ENCODE measurements around the gene TRAF2. TPM values are rescaled to one million over a fixed set of nuclear protein-coding genes. Genes with fewer than 3 reads are reported as not detected.

TRAF2 gene
- total RNA-seq, 2 donors from 2014 or later = 5.2 to 30.7 TPM

- ATAC-seq = no peak
- Histone ChIP-seq H3K4me3 (no peak overlapping the region), H3K27ac (no peak overlapping the region), H3K36me3 (replicated peaks in 1 of 2; ENCODE audit: insufficient read depth in 1 of 2, low read depth in 2 of 2) (peaks cover 0 to 22% of the 10 kb centered on the region in 2 donors), H3K4me1 (no peaks in the 10 kb centered on the region), H3K27me3 (no peaks in the 10 kb centered on the region), H3K9me3 (no peaks in the 10 kb centered on the region)
- intact Hi-C loops (cut with DNase I) = no loop called here
- no peak for DNase-seq
- TF ChIP-seq POLR2A (IDR thresholded peaks at IDR 0.05) = no peak
- no peak for TF ChIP-seq CTCF (IDR thresholded peaks at IDR 0.05)
- 96% methylated on average over 7 to 14 of the region's 14 CpGs for WGBS, 2 donors
Observed at GRCh38 chr9:136920734-136921231, 34.5 kb downstream of the TRAF2 start.

GRCh38 chr9:136921307-136921706 is 35.0 kb downstream of the TRAF2 start:
- 79 to 84% methylated on average over 9 to 10 of the region's 11 CpGs for WGBS, 2 donors
- no peak for DNase-seq
- ATAC-seq = no peak
- no peak overlapping the region for H3K27ac ChIP-seq
- H3K27me3 ChIP-seq = no peaks in the 10 kb centered on the region
- H3K9me3 ChIP-seq = no peaks in the 10 kb centered on the region
- peaks cover 0 to 22% of the 10 kb centered on the region in 2 donors for H3K36me3 ChIP-seq (replicated peaks in 1 of 2; ENCODE audit: insufficient read depth in 1 of 2, low read depth in 2 of 2)
- intact Hi-C loops (cut with DNase I) = no loop called here
- TF ChIP-seq POLR2A (IDR thresholded peaks at IDR 0.05) (no peak), CTCF (IDR thresholded peaks at IDR 0.05) (no peak)
- H3K4me1 ChIP-seq = no peaks in the 10 kb centered on the region
- H3K4me3 ChIP-seq = no peak overlapping the region

DNA sequence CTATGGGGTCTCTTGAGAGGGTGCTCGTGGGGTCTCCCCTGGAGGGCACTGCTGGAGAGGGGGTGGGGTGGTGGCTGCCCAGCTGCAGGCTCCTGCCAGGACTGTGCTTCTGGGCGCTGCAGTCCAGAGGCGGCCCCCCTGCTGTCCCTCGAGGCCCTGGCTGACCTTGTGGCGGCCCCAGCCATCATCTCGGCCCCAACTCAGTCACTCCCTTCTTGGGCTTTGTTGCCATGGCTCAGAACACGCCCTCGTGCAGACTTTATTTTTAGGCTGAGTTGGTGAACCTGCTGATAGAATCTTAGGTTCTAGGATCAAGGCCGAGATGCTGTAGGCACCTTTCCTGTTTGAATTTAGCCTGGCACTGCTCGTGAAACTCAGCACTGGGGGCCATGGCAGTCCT is 35.4 kb downstream of the TRAF2 start:
- Histone ChIP-seq H3K4me3 (no peak overlapping the region), H3K9me3 (no peaks in the 10 kb centered on the region), H3K36me3 (replicated peaks in 1 of 2; ENCODE audit: insufficient read depth in 1 of 2, low read depth in 2 of 2) (peaks cover 0 to 20% of the 10 kb centered on the region in 2 donors), H3K27ac (no peak overlapping the region), H3K4me1 (no peaks in the 10 kb centered on the region), H3K27me3 (no peaks in the 10 kb centered on the region)
- 82 to 92% methylated on average over 2 to 10 of the region's 10 CpGs for WGBS, 2 donors
- intact Hi-C loops (cut with DNase I) = no loop called here
- DNase-seq (no peak), ATAC-seq (no peak)
- TF ChIP-seq CTCF (IDR thresholded peaks at IDR 0.05) = no peak
- no peak for TF ChIP-seq POLR2A (IDR thresholded peaks at IDR 0.05)

DNA sequence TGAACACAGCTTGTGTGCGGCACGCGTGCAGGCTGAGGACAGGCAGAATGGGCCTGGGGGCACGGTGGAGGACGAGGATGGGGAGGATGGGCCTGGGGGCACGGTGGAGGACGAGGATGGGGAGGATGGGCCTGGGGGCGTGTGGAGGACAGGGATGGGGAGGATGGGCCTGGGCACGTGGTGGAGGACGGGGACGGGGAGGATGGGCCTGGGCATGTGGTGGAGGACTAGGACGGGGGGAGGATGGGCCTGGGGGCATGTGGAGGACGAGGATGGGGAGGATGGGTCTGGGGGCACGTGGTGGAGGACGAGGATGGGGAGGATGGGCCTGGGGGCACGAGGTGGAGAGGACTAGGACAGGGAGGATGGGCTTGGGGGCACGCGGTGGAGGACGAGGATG is 36.2 kb downstream of the TRAF2 start:
- no peaks in the 10 kb centered on the region for H3K9me3 ChIP-seq
- WGBS, 2 donors = 86 to 88% methylated on average over 9 to 19 of the region's 19 CpGs
- H3K27ac ChIP-seq = no peak overlapping the region
- intact Hi-C loops (cut with DNase I) = no loop called here
- no peaks in the 10 kb centered on the region for H3K4me1 ChIP-seq
- TF ChIP-seq POLR2A (IDR thresholded peaks at IDR 0.05) (no peak), CTCF (IDR thresholded peaks at IDR 0.05) (no peak)
- H3K4me3 ChIP-seq = no peak overlapping the region
- H3K27me3 ChIP-seq = no peaks in the 10 kb centered on the region
- no peak for ATAC-seq
- no peak for DNase-seq
- peaks cover 0 to 12% of the 10 kb centered on the region in 2 donors for H3K36me3 ChIP-seq (replicated peaks in 1 of 2; ENCODE audit: insufficient read depth in 1 of 2, low read depth in 2 of 2)

DNA sequence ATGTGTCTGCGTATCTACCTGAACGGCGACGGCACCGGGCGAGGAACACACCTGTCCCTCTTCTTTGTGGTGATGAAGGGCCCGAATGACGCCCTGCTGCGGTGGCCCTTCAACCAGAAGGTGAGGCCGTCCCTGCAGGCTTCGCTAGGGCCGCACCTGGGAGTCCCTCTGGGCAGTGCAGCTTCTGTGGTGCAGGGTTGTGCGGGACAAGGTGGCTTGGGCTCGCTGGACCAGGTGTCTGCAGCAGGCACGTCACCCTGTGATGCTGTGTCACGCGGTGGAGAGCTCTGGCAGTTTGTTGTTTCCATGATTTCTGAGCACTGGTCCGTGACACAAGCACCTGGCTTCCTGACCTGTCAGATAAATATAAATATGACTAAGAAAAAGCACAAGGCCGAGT is 37.6 kb downstream of the TRAF2 start:
- intact Hi-C loops (cut with DNase I) = no loop called here
- Histone ChIP-seq H3K9me3 (no peaks in the 10 kb centered on the region), H3K27ac (no peak overlapping the region), H3K4me3 (no peak overlapping the region), H3K27me3 (no peaks in the 10 kb centered on the region), H3K36me3 (replicated peaks in 1 of 2; ENCODE audit: insufficient read depth in 1 of 2, low read depth in 2 of 2) (peaks cover 0 to 10% of the 10 kb centered on the region in 2 donors), H3K4me1 (no peaks in the 10 kb centered on the region)
- TF ChIP-seq POLR2A (IDR thresholded peaks at IDR 0.05) = no peak
- no peak for TF ChIP-seq CTCF (IDR thresholded peaks at IDR 0.05)
- WGBS, 2 donors = 93 to 95% methylated on average over 14 to 19 of the region's 19 CpGs
- DNase-seq (peak in 2 of 4 donors; percentile 34 to 38), ATAC-seq (no peak)
